ENCODE data around the gene CLSTN2.
"Not testable (repeated sequence)": the region's sequence is repeated elsewhere in the genome, so short reads cannot be mapped to it uniquely, and the experiment has no call there.

The CLSTN2 gene

DNA sequence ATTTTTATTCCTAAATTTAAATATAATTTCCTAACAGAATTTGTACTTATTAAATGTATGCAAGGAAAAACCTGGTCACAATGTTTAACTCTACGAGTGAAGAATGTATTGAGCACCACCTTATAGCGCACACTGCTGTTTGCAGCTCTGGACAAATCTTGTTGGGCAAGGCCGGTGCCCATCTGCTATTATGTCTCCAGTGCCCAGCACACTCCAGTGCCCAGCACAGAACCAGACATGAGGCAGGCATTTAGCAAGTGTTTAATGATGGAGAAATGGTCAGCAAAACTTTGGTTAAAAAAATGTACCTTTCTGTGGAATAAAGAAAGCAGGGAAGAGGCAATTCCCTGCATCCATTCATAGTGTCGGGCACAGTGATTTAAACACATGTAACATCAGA lies 488.2 kb downstream of the CLSTN2 start:
- no peak for DNase-seq (ENCODE audit: low read depth in 3 of 3)

DNA sequence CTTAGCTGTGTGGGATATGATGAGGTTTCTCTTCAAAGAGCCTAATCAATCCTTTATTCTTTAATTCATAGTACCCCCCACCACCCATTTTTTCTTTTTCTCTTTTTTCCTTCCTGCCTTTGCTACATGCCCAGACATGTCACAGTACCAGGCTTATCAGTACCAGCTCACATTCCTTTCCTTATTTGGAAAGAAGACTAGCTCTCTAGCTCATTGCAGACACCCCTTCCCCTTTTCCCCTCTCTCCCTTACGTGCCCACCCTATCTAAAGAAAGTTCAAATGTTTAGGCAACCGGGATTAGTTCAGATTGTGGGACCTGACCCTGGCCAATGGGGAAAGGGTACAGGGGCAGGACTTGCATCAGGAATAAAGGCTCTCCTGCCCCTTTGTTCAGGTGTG lies 488.6 kb downstream of the CLSTN2 start:
- DNase-seq (ENCODE audit: low read depth in 3 of 3), result not testable (repeated sequence)

DNA sequence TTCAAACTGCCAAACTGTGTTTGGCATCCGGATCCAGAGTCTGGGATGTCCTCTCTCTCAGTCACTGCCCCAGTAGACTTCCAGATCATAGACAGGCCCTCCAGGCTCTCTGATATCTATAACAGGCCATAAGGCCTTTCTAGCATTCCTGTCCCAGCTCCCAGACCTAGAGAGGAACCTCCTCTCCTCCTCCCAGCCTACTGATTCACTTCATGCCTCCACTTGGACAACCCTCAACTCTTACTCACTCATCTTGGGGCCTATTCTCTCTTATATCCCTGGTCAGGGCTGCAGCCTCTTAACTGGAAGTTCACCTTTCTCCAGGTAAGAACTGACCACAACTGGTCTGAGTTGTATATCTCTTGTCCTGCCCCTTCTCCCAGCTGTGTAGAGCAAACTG lies 489.2 kb downstream of the CLSTN2 start:
- DNase-seq (ENCODE audit: low read depth in 3 of 3), result no peak

DNA sequence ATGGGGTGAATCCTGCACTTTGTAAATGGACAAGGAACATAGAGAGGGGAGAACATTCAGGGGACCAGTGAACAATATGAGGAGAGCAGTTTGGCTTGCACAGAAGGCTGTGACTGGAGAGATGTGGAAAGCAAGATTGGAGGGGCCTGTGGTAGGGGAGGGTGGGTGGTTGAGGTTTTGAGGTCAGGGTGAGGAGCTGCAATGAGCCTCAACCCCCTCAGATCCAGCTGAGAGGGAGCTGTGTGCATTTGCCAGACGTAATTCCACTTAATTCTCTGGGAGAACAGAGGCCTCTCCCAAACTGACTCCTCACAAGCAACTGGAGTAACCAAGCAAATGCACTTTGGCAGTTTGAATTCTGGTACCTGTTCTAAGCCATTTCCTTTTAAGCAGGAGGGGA lies 489.7 kb downstream of the CLSTN2 start:
- no peak for DNase-seq (ENCODE audit: low read depth in 3 of 3)

DNA sequence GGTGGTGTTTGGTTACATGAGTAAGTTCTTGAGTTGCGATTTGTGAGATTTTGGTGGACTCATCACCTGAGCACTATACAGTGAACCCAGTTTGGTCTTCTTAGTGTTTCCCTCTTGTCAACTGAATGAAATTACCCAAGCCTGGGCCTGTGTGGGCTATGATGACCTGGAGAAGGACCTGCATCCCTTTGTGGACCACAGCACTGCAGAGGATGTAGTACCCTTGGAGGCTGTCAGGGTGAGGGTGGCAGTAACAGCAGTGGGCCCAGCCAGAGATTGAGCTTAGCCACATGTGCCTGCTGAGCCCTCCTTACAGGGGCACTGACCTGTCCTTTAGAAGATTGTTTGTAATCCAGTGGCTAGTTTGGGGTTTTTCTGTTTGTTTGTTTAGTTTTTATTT lies 492.8 kb downstream of the CLSTN2 start:
- DNase-seq (ENCODE audit: low read depth in 3 of 3), result no peak

DNA sequence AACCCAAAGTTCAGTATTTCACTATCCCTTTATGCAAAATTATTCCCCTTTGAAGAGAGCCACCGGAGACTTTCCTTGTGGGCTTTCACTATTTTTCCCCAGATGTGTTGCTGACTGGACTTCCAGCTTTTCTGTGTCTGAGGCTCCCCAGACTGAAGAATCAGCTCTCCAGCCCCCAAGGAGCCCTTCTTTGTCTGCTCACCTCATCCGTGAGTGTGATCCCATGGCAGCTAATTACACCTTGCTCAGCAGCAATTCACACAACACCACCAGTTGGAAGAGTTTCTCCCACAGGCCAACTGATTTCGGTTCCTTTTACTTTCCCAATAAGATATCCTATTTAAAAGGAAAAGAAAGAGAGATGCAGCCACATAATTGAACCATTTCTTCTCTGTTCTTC lies 493.4 kb downstream of the CLSTN2 start:
- no peak for DNase-seq (ENCODE audit: low read depth in 3 of 3)

DNA sequence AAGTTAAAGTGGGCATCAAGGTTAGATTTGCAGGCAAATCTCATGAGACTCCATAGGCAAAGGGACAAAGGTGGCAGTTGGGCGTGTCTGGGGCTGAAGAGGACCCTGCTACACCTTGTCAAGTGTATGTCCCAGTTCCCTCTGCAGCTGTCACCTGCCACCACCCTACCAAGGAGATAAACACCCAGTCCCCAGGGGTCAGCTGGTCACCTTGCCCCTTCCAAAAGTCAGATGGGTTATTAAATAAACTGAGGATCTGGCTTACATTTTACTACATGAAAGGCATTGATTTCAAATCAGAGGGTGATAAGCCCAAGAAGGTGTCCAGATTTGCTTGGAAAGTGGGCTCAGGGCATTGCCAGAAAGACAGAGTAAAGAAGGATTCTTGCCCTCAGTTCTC lies 494.8 kb downstream of the CLSTN2 start:
- DNase-seq (ENCODE audit: low read depth in 3 of 3), result no peak

DNA sequence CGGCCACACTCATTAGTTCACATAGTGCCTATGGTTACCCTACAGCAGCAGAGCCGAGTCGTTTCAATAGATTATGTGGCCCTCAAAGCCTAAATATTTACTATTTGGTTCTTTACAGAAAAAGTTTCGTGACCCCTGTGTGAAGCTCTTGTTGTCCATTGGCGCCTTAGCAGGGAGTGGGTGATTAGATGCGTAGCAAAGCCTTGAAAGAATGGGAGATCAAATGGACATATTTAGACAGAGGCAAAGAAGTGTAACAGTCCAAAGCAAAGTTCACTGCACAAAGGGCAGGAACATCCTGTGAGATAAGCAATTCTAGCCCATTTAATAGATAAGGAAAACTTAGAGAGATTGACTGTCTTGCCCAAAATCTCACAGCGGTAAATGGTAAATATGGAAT lies 495.5 kb downstream of the CLSTN2 start:
- DNase-seq (ENCODE audit: low read depth in 3 of 3), result no peak

DNA sequence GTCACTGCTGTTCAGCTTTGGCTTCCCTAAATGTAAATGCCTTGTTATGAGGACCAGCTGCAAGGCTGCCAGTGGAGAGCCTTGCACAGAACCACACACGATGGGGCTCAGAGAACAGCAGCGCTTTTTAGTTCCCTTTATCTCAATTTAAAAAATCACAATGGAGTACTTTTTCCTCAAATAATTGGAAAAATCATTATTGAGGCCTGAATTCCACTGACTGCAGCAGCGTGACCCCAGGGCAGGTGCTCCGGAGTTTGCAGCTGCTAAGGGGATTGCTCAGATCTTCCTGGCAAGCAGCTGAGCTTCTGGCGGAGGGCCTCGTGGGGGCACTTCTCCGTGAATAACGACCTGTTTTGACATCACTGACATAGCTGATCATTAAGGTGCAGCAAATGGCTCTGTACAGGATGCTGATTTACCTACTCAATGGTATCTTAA lies 497.3 kb downstream of the CLSTN2 start:
- DNase-seq (ENCODE audit: low read depth in 3 of 3), result no peak

DNA sequence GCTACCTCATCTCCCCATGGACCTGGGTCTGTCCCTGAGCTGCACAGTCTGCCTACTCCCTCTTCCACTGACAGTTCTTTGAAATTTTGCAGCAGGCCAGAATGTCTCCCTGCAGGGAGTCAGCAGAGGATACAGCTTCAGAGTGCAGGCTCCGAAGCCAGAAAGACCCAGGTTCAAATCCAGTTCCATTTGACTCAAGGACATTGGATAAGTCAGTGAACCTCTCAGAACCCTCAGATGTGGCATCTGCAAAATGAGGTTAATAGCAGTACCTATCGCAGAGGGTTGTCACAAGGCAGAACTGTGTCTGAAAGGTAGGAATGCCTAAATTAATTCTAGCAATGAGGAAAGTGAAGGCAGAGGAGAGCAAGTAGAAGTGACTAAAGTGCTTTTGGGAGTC lies 498.4 kb downstream of the CLSTN2 start:
- no peak for DNase-seq (ENCODE audit: low read depth in 3 of 3)

DNA sequence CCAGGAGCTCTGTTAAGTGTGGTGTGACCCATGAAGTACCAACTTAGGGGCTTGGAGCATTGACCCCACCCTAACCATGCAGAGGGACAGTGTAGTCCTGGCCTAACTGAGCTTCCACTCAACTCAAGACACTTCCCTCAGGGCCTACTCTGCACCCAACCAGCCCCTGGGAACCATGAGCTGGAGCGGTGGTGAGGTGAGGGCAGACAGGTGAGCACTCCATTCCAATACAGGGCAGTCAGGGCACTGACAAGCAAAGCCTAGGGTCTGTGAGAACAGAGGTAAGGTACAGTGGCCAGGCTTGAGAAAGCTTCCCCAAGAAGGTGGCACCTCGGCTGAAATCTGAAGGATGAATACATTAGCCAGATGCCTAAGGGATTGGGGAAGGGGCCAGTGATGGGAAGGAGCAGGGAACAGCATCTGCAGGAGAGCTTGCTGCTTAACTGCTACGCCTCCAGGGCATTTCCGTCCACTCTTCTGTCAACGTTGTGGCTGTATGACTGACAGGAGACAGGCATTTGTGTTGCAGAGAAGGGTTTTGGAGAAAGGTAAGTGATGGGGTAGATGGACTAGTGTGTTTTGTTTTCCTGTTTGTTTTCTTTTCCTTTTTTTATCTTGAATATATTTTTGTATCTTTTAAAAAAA lies 499.4 kb downstream of the CLSTN2 start:
- no peak for DNase-seq (ENCODE audit: low read depth in 3 of 3)

DNA sequence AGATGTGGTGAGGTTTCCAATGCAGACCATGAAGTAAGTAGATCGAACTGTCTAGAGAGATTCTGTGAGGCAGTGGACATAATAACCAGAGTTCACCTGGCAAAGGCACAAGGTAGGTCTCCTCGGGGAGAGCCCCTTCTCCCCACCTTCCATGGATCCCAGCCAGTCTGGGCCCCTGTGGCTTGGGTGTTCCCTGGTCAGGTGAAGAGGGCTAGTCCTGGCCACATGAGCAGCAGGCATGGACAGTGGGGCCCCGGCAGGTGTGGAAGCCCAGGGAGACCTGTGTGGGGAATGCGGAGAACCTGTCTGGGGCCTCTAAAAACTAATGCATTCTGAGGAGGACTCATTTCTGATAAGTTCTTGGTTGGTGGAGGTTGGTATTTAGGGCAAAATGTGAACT lies 501.4 kb downstream of the CLSTN2 start:
- DNase-seq (ENCODE audit: low read depth in 3 of 3), result no peak

DNA sequence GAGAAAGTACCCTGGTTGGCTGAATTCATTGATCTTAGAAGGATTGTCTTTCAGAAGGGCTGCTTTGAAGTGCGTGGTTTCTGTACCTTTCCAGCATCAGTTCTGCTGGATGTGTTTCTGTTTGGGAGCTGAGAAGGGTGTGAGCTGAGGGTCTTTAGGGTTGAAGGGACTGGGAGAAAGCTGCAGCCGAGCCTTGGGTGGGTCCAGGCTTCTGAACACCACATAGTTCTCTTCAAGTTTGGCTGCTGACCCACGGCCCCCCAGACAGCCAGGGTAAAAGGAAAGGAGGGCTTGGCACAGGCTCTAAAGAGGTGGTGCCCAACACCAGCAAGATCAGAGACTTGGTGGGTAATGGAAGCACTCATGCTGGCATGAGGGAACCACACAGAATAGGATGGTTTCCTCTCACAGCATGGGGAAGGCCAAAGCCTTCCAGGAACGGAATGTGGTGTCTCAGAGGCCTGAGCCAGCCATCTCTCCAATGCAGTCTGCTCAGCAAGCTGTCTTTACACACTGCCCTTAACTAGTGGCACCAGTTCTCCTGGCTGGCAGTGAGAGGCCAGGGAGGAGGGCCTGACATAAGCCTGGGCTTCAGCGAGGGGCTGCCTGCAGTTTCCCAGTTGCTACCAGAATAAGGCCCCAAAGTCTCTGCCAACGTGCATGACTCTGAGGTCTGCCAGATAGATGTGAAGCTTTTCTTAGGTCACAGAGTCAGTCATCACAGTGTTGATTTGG lies 503.9 kb downstream of the CLSTN2 start:
- no peak for DNase-seq (ENCODE audit: low read depth in 3 of 3)

DNA sequence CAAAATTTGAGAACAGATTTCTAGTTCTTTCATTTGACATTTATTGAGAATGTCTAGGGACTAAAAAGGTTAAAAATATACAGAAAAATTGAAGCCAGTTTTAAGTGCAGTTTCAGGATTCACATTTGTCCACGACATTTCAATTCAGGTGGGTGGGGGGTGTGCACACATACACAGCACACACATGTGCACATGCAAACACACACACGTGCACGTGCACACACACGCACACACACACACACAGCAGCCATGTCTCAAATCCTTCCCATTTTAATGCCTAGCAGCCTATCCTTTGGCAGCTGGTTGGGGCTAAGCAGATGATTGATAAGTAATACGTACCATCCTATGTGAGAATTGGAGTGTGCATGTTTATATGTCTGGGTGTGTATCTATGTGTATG lies 504.5 kb downstream of the CLSTN2 start:
- DNase-seq (ENCODE audit: low read depth in 3 of 3), result no peak

DNA sequence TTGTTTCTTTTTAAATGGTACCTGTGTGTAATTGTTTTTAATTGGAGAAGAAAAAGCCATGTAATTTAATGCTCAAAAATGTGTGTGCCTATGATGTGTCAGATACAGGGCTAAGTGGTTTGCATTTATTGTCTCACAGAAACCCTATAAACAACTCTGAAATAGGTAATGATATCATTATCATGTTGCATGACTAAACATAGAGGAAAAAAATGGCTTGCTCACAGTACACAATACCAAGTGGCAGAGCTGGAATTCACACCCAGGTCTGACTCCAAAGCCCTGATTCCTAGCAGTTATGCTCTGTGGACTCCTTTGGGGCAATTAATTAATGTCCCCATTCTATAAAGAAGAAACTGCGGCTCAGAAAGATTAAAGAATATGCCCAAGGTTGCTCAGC lies 505.5 kb downstream of the CLSTN2 start:
- DNase-seq (ENCODE audit: low read depth in 3 of 3), result no peak

DNA sequence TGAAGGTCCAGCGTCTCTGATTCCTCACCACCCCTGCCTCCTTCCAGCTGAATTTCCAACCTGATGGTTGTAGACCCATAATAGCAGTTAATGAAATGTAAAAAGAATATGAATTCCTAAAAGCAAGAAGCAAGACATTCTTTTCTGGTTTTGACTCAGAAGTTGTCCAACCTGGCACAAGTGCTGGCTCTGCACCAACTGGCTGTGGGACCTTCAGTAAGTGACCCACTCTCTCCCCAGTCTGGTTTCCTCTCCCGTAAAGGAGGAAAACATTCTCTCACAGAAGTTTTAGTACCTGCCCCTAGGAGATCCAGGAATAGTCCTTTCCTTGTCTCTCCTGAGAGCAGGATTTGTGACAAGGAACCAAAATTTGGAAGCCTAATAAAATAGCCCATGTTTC lies 506.0 kb downstream of the CLSTN2 start:
- no peak for DNase-seq (ENCODE audit: low read depth in 3 of 3)

DNA sequence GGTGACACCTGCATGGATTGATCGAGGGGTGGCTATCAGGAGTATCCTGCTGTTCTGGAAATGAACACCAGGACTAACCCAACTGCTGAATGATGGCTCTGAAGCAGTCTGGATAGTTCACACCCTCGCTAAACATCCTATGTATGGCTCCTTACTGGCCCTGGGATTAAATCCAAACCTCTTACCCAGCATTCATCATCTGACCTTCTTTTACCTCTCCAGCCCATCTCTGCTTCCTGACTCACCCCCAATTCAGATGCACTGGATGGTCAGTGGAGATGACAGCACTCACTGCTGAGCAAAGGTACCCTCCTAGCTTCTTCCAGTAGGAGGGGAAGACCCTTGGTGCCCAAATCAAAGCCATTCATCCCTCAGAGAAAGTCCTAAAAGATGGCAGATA lies 507.6 kb downstream of the CLSTN2 start:
- no peak for DNase-seq (ENCODE audit: low read depth in 3 of 3)

DNA sequence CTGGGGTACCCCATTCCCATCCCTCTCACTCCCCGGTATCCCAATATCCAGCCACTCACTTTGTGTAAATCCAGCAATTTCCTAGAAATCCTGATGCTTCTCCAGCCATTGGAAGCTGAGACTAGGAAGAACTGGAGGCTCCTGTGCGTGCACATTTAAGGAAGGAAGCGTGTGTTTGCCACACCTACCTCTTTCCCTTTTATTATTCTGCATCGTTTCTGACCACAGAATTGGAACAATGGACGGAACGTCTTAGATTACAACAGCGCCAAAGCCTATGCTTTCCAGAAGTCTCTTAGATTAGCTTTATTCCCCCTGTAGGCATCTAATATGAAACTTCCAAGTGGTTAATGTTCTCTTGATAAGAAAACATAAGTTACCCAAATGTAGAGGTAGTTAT lies 508.1 kb downstream of the CLSTN2 start:
- DNase-seq (ENCODE audit: low read depth in 3 of 3), result no peak

DNA sequence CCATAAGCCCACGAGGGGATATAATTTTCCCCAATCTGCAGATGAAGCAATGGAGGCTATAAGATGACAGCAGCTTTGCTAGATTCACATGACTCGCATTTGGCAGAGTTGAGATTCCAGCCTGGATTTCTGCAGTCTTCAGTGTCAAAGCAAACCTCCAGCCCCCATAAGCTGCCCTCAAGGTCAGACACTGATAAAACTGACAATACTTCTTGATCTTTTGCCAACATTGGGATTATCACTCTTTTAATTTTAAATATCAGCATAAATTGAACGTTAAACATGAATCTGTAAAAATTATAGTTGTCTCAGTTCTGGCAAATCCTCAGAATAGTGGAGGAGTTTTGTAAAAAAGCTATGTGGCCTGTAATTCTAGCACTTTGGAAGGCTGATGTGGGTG lies 508.8 kb downstream of the CLSTN2 start:
- DNase-seq (ENCODE audit: low read depth in 3 of 3), result no peak

DNA sequence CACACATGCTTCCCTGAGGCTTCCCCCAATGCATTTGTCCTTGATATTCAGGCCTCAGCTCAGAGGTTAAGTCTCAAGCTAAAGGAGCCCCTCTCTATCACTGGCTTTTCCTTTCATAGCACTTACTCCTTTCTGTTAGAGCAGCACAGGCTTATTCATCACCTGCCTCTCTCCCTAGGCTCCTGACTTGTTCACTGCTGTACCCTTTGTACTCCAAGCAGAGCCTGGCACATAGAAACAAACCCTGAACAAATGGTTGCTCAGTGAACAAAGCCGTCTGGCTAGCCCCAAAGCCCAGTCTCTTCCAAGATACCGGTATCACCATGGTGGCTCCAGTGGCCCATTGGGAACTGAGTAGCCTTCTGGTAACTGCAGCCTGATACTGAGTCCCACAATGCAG lies 511.7 kb downstream of the CLSTN2 start:
- DNase-seq (ENCODE audit: low read depth in 3 of 3), result no peak

DNA sequence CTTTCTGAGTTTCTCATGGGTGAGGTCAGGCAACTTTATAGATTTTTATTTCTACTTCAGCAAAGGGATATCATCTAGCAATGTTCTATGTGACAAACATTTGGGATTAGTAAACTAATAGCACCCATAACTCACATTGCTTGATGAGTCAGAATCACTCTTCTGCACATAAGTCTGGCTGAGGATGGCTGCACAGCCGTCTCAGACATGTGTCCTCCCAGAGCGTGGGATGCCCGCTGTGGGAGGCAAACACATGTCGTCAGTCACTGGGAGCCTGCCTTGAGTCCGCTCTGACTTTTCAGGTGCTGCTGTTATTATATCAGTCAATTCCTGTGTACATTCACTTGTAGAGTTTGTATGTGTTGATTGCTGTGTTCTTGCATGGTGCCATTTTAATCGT lies 512.2 kb downstream of the CLSTN2 start:
- DNase-seq (ENCODE audit: low read depth in 3 of 3), result no peak

DNA sequence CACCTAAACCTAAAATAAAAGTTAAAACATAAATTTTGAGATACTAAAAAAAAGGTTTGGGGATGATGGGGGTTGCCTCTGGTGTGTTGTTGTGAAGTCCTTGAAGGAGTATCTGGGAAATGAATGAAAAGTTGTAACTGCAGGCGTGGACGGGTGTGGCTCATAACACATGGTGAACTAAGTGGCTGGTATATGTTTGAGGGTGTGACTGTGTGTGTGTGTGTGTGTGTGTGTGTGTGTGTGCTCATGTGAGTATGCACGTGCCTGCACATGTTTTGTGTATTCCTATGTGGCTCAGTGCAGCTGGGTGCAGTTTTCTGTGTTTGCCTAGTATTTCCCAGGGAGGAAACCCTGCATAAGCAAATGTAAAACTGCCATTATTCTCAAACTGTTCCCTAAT lies 513.0 kb downstream of the CLSTN2 start:
- no peak for DNase-seq (ENCODE audit: low read depth in 3 of 3)

DNA sequence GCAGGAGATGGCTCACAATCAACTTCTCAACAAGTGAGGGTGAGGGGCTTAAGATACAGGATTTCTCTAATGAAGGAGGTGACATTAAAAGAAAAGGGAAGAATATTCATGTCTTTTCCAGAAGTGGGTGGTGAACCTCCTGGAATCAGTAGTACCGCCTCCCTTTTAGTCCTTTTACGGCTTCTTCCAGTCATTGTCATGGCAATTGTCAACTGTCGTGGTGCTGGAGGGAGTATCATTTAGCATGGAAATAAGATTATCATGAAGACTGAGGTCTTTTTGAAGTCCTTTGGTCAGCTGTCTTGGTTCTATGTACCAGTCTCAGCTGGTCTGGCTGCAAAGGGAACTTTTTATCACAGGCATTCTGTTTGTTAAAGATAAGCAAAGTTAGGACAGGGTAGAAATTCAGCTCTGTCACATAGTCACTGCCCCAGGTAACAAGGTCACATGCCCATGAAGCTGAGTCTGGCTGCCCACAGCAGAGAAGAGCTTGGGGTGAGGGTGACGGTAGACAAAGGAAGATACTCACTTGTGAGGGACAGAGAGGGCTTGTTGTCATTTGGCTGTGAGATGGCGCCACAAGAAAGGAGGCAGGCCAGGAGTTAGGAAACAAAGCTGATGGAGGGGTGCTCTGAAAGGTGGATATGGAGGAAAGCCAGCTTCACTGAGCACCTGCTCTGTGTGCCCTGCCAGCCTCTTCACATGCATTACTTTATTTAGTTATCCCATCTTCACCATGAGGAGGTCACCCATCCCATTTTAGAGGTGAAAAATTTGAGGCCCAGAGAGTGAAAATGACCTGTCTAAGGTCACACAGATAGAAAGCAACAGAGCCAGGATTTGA lies 514.6 kb downstream of the CLSTN2 start:
- DNase-seq (ENCODE audit: low read depth in 3 of 3), result no peak

All from stimulated activated CD4-positive, alpha-beta T cell treated with anti-CD3 and anti-CD28 coated beads, TNF-alpha, amount 100 ng/mL, for 4 hours (primary cell).